Heart left ventricle (tissue), 13 donors: ENCODE data around the gene GGT5.

ENCODE experiments used
- CTCF ChIP-seq, 12 donors: fragments of 200-600 bp; sonication (generic) in 4 of 12; IDR thresholded peaks; one replicate each; pipeline versions ENCODE4 v1.5.0 to v1.8.0; 2018 to 2022; ENCODE audit warnings: antibody characterized with exemption in 12 of 12, mild to moderate bottlenecking in 5 of 12
- POLR2A ChIP-seq, 2 donors: fragments of 450-650 bp; IDR thresholded peaks; one replicate each; pipeline ENCODE4 v1.6.1; 2017; ENCODE audit warnings: antibody characterized with exemption in 2 of 2, mild to moderate bottlenecking in 2 of 2, moderate library complexity in 2 of 2
- donor health status: ischemic (EF 13 %, LVEDD 7.1; RV severe dilation, severe dysfunction).
- donor health status: DM: no; HTN: yes; CAD: no.
- donor health status: DM: no; HTN: no; CAD: no.
- donor health status: ischemic (EF 25% LVEDD 6.9; RV normal size, moderate dysfunction).
- donor health status: ischemic (EF 25% LVEDD 5.7; RV mildly dilated, moderate dysfunction).
- donor health status: ischemic (EF 35%, LVEDD 5.7; RV mildly dilated, moderate dysfunction).
- donor health status: nonischemic (EF 11% LVEDD 7.7; RV severe dilation, severe dysfunction).
- donor health status: DM: yes; HTN: yes; CAD: no.
- donor health status: PGD.
- donor health status: ischemic (EF 29% LVEDD 5.4; RV normal size, mild dysfunction).
- donor health status: nonischemic (EF 23%, LVEDD 6.1; RV moderate dilation, normal function).

GRCh38 chr22:24214467-24215285, 30.2 kb downstream of the GGT5 start:
- no peak for TF ChIP-seq CTCF (IDR thresholded peaks at IDR 0.05)
- TF ChIP-seq POLR2A (IDR thresholded peaks at IDR 0.05), result no peak
